ENCODE measurements around the gene DRC7.
"Not testable (repeated sequence)": the region's sequence is repeated elsewhere in the genome, so short reads cannot be mapped to it uniquely, and the experiment has no call there.

DRC7 gene

GRCh38 chr16:57660715-57661463 lies 33.7 kb upstream of the DRC7 start:
- DNase-seq (ENCODE audit: low spot score) = no peak
- FAIRE-seq = no peak

GRCh38 chr16:57661510-57661909 lies 33.1 kb upstream of the DRC7 start:
- DNase-seq (ENCODE audit: low spot score) = no peak
- no peak for FAIRE-seq

GRCh38 chr16:57661936-57662906 lies 32.4 kb upstream of the DRC7 start:
- no peak for FAIRE-seq

GRCh38 chr16:57663436-57663835 lies 31.2 kb upstream of the DRC7 start:
- FAIRE-seq = no peak
- DNase-seq (ENCODE audit: low spot score) = no peak

More at GRCh38 chr16:57661936-57662906, 32.4 kb upstream of the DRC7 start:
- DNase-seq (ENCODE audit: low spot score) = no peak

GRCh38 chr16:57663917-57664661 lies 30.5 kb upstream of the DRC7 start:
- FAIRE-seq = no peak

GRCh38 chr16:57664662-57665025 lies 30.0 kb upstream of the DRC7 start:
- no peak for DNase-seq (ENCODE audit: low spot score)
- no peak for FAIRE-seq

More at GRCh38 chr16:57663917-57664661, 30.5 kb upstream of the DRC7 start:
- DNase-seq (ENCODE audit: low spot score) = no peak

- no peak for DNase-seq (ENCODE audit: low spot score)
- no peak for FAIRE-seq
Observed at GRCh38 chr16:57665541-57665940, 29.1 kb upstream of the DRC7 start.

GRCh38 chr16:57666353-57667047 lies 28.1 kb upstream of the DRC7 start:
- FAIRE-seq (no peak), DNase-seq (ENCODE audit: low spot score) (no peak)

GRCh38 chr16:57667048-57667525 lies 27.5 kb upstream of the DRC7 start:
- no peak for FAIRE-seq

GRCh38 chr16:57667526-57668262 lies 26.9 kb upstream of the DRC7 start:
- no peak for FAIRE-seq

More at GRCh38 chr16:57667048-57667525, 27.5 kb upstream of the DRC7 start:
- DNase-seq (ENCODE audit: low spot score) = no peak

GRCh38 chr16:57668263-57668571 lies 26.4 kb upstream of the DRC7 start, which contains the start of gene ADGRG3:
ADGRG3 (plus strand) TSS chr16:57668306; CDS start chr16:57668348, 42 bp downstream.
- DNase-seq (ENCODE audit: low spot score) (no peak), FAIRE-seq (no peak)

More at GRCh38 chr16:57667526-57668262, 26.9 kb upstream of the DRC7 start:
- no peak for DNase-seq (ENCODE audit: low spot score)

- DNase-seq (ENCODE audit: low spot score) (no peak), FAIRE-seq (no peak)
Observed at GRCh38 chr16:57668630-57669475, 25.8 kb upstream of the DRC7 start.

GRCh38 chr16:57669476-57670162 lies 25.0 kb upstream of the DRC7 start:
- FAIRE-seq = no peak
- no peak for DNase-seq (ENCODE audit: low spot score)

- FAIRE-seq (no peak), DNase-seq (ENCODE audit: low spot score) (no peak)
Observed at GRCh38 chr16:57670196-57670595, 24.4 kb upstream of the DRC7 start.

- FAIRE-seq; DNase-seq (ENCODE audit: low spot score): not testable (repeated sequence)
Observed at GRCh38 chr16:57671451-57671850, 23.2 kb upstream of the DRC7 start.

GRCh38 chr16:57672416-57672815 lies 22.2 kb upstream of the DRC7 start:
- FAIRE-seq (no peak), DNase-seq (ENCODE audit: low spot score) (no peak)

- FAIRE-seq (no peak), DNase-seq (ENCODE audit: low spot score) (no peak)
Observed at GRCh38 chr16:57672824-57673223, 21.8 kb upstream of the DRC7 start.

GRCh38 chr16:57675741-57676551 lies 18.7 kb upstream of the DRC7 start:
- FAIRE-seq (no peak), DNase-seq (ENCODE audit: low spot score) (no peak)

Measured in urothelium cell line (cell line).